Ovary (tissue), 9 donors: ENCODE measurements around the gene AKR1A1. TPM values are rescaled to one million over a fixed set of nuclear protein-coding genes. Genes with fewer than 3 reads are reported as not detected.

Experiments used
- DNase-seq, 5 donors: peaks; one replicate each; pipeline ENCODE4 v3.0.0-alpha.2; 2019 to 2020
- H3K27ac ChIP-seq, 2 donors: fragments of 200-600 bp; one replicate each; pipeline versions ENCODE4 v1.5.1 to v1.8.0; 2019 to 2022
- H3K27me3 ChIP-seq: fragments of 200-600 bp; one replicate; pipeline ENCODE4 v1.8.0; 2022
- H3K36me3 ChIP-seq: fragments of 200-600 bp; sonication (generic); one replicate; pipeline ENCODE4 v1.5.1; 2019
- H3K4me1 ChIP-seq: one replicate; pipeline ENCODE4 v1.8.1; 2013; ENCODE audit warnings: mild to moderate bottlenecking, moderate library complexity; ENCODE audit not compliant: insufficient read depth
- H3K4me3 ChIP-seq: fragments of 200-600 bp; sonication (generic); one replicate; pipeline ENCODE4 v1.5.1; 2017
- H3K9me3 ChIP-seq, 2 donors: fragments of 200-600 bp in 1 of 2; sonication (generic) in 1 of 2; one replicate each; pipeline versions ENCODE4 v1.5.1 to v1.8.1; 2013 to 2019; ENCODE audit warnings: mild to moderate bottlenecking in 1 of 2, moderate library complexity in 1 of 2
- EP300 ChIP-seq: sonication (generic); formaldehyde crosslinking; IDR thresholded peaks from one replicate; pipeline ENCODE4 v1.6.1; 2017; ENCODE audit warnings: antibody characterized with exemption
- POLR2A ChIP-seq: fragments of 450-650 bp; IDR thresholded peaks from one replicate; pipeline ENCODE4 v1.6.1; 2017; ENCODE audit warnings: antibody characterized with exemption, mild to moderate bottlenecking, moderate library complexity
- WGBS, 3 donors: extraction: QIAGEN DNeasy Blood & Tissue Kit in 1 of 3; methylation state at CpG; one replicate each; pipeline versions ENCODE4 v1.1.5 to v1.1.7; 2013 to 2017; 5-methylcytosine and 5-hydroxymethylcytosine counted together
- intact Hi-C, 4 donors: fragments of 100-400 bp; cut with DNase I; formaldehyde crosslinking; loops; one replicate each; pipeline versions ENCODE4 v1.11.0 to v1.15.1; 2022 to 2023
- polyA plus RNA-seq, 2 donors: library from polyadenylated mRNA; stranded (reverse); fragments of 200-250 nt in 1 of 2; fragments of 350-450 nt in 1 of 2; fragmentation: Illumina TruSeq in 1 of 2; extraction: RNeasy Lipid Tissue Mini Kit (QIAGEN cat#74804) in 1 of 2; gene quantifications; one replicate each; pipeline ENCODE4 v1.2.3, GENCODE V29; 2013 to 2014
- total RNA-seq, 7 donors: library from RNA; depleted of rRNA in 2 of 7; stranded (reverse); fragments of >200 nt in 2 of 7; fragmentation: NEBNext Ultra II Directional in 3 of 7; extraction: Animal tissue kit (Norgen Biotek cat#: 25700) in 3 of 7; gene quantifications; one replicate each; pipeline versions ENCODE4 v1.1.0 to v1.2.4, GENCODE V29; 2016 to 2023
- TF ChIP-seq, protein P1 (sequence below), 3 donors: fragments of 450-650 bp in 2 of 3; fragments of 200-600 bp in 1 of 3; IDR thresholded peaks; one replicate each; pipeline versions ENCODE4 v1.5.1 to v1.8.0; 2016 to 2022; ENCODE audit warnings: antibody characterized with exemption in 3 of 3, mild to moderate bottlenecking in 1 of 3
- donor health status: DM: no; HTN: no; CAD: no; lungs with moderate emphysema.
- donor health status: DM: no; HTN: no; CAD: no.
- donor health status: Bipolar disorder and iron deficiency.
- donor health status: DM: yes; HTN: yes; CAD: no.
- donor health status: DM: no; HTN: no; CAD: no.
- donor health status: DM: yes; HTN: yes; CAD: no.

The AKR1A1 gene
- total and polyA plus RNA-seq, 9 donors = 39.8 to 119 (median 88.3) TPM

DNA sequence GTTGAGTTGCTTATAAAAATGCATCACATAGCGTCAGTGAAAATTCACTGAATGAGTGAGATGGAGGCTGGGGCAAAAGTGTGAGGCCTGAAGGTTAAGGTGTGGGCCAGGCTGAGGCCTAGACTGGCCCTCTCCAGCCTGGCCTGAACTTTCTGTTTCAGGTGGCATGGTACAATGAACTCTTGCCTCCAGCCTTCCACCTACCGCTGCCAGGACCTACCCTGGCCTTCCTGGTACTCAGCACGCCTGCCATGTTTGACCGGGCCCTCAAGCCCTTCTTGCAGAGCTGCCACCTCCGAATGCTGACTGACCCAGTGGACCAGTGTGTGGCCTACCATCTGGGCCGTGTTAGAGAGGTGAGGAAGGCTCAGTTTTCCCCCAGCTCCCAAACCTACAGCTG lies 43.4 kb upstream of the AKR1A1 start:
- H3K27ac ChIP-seq = no peak overlapping the region
- TF ChIP-seq POLR2A = no peak
- no peaks in the 10 kb centered on the region for H3K27me3 ChIP-seq
- no peaks in the 10 kb centered on the region for H3K36me3 ChIP-seq
- no peaks in the 10 kb centered on the region for H3K9me3 ChIP-seq
- no peak overlapping the region for H3K4me3 ChIP-seq
- intact Hi-C loops = loop anchor here in 2 of 4 donors (5.0 to 10.0 kb wide), 2 partner anchors 55 to 58 kb away; no protein-coding TSS in a partner anchor
- no peak for DNase-seq
- 92 to 95% (median 92%) methylated on average over 6 of the region's 6 CpGs for WGBS, 3 donors
- H3K4me1 ChIP-seq = no peaks in the 10 kb centered on the region

DNA sequence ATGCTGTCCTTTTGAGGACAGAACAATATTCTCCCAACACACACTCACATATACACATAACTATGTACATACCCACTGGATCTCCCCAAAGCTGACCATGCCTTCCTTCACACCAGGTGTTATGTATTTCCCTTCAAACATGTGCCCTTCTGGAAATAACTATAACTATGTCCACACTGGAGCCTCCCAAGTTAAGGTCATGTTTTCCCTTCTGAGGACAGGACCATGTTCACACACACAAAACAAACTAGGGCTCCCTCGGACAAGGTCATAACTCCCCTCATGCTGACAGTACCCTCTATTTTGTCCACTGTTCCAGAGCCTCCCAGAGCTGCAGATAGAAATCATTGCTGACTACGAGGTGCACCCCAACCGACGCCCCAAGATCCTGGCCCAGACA lies 42.7 kb upstream of the AKR1A1 start:
- WGBS, 3 donors = 68 to 75% (median 71%) methylated on average over 4 of the region's 4 CpGs

DNA sequence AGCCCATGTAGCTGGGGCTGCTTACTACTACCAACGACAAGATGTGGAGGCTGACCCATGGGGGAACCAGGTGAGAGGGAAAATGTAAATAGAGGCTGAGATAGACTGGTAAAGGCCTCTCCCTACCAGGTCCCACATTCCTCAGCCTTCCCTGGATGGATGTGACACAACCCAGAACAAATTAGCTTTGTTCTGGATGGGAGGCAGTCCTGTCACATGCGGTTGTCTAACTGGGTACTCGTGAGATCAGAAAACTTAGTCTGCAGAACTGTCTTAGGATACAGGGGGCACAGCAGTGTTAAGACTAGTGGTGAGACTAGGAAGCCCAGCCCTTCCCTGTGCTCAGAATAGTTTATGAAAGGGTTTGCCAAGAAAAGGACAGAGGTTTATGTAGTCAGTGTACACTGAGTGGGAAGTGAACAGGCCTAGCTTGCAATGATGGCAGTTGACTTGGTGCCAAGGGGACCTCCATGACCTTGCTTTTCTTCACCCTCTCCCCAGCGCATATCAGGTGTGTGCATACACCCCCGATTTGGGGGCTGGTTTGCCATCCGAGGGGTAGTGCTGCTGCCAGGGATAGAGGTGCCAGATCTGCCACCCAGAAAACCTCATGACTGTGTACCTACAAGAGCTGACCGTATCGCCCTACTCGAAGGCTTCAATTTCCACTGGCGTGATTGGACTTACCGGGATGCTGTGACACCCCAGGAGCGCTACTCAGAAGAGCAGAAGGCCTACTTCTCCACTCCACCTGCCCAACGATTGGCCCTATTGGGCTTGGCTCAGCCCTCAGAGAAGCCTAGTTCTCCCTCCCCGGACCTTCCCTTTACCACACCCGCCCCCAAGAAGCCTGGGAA lies 42.1 kb upstream of the AKR1A1 start:
- Histone ChIP-seq H3K9me3 (no peaks in the 10 kb centered on the region), H3K27me3 (no peaks in the 10 kb centered on the region), H3K27ac (no peak overlapping the region), H3K4me3 (no peak overlapping the region), H3K4me1 (no peaks in the 10 kb centered on the region), H3K36me3 (no peaks in the 10 kb centered on the region)
- DNase-seq = no peak
- 69 to 79% (median 70%) methylated on average over 15 of the region's 15 CpGs for WGBS, 3 donors
- no peak for TF ChIP-seq EP300
- intact Hi-C loops = loop anchor here in 2 of 4 donors (5.0 to 10.0 kb wide), 2 partner anchors 54 to 56 kb away; no protein-coding TSS in a partner anchor

More for the DNA sequence above, 42.7 kb upstream of the AKR1A1 start:
- intact Hi-C loops = loop anchor here in 2 of 4 donors (5.0 to 10.0 kb wide), 2 partner anchors 54 to 57 kb away; no protein-coding TSS in a partner anchor
- TF ChIP-seq, protein P1, sequence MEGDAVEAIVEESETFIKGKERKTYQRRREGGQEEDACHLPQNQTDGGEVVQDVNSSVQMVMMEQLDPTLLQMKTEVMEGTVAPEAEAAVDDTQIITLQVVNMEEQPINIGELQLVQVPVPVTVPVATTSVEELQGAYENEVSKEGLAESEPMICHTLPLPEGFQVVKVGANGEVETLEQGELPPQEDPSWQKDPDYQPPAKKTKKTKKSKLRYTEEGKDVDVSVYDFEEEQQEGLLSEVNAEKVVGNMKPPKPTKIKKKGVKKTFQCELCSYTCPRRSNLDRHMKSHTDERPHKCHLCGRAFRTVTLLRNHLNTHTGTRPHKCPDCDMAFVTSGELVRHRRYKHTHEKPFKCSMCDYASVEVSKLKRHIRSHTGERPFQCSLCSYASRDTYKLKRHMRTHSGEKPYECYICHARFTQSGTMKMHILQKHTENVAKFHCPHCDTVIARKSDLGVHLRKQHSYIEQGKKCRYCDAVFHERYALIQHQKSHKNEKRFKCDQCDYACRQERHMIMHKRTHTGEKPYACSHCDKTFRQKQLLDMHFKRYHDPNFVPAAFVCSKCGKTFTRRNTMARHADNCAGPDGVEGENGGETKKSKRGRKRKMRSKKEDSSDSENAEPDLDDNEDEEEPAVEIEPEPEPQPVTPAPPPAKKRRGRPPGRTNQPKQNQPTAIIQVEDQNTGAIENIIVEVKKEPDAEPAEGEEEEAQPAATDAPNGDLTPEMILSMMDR (IDR thresholded peaks at IDR 0.05) = no peak
- no peak for TF ChIP-seq EP300
- no peak for TF ChIP-seq POLR2A
- no peaks in the 10 kb centered on the region for H3K9me3 ChIP-seq
- no peak overlapping the region for H3K4me3 ChIP-seq
- no peaks in the 10 kb centered on the region for H3K4me1 ChIP-seq
- H3K27me3 ChIP-seq = no peaks in the 10 kb centered on the region
- H3K36me3 ChIP-seq = no peaks in the 10 kb centered on the region
- no peak for DNase-seq
- no peak overlapping the region for H3K27ac ChIP-seq

DNA sequence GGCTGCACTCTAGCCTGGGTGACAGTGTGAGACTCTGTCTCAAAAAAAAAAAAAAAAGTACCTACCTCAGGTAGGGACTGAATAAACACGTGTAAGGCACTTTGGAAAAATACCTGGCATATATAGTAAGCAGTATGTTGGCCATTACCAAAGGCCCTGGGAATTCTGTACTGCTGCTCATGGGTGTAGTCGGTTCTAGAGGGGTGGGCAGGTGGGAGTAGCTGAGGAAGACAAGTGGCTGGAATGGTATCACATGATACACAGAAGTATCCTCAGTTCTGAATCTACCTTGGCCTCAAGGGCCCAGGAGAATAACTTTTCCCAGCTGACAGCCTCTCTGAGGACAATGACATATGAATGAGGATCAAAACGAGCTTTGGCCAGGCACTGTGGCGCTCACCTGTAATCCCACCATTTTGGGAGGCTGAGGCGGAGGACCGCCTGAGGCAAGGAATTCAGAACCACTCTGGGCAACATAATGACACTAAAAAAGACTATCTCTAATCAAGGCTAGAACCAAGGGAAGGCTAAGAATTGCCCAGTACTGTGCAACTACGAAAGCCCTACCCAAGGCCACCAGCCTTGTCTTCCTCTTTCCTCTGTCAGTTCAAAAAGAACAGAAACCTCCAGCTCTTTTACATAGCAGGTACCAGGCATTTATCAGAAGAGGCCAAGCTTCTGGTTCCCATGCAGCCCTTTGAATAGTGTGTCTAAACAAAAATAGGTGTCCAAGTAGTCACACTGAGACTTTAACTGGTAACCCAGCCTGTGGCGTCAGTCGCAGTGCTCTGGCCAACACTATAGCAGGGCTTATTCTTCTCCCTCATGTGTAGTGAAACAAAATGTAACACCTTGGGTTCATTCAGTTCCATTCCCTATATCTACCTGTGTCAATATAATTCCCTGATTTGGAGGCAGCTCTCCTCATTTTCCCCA lies 40.3 kb upstream of the AKR1A1 start:
- no peaks in the 10 kb centered on the region for H3K36me3 ChIP-seq
- no peaks in the 10 kb centered on the region for H3K4me1 ChIP-seq
- H3K4me3 ChIP-seq = no peak overlapping the region
- H3K27me3 ChIP-seq = no peaks in the 10 kb centered on the region
- H3K9me3 ChIP-seq = no peaks in the 10 kb centered on the region
- 60 to 67% (median 62%) methylated on average over 9 of the region's 9 CpGs for WGBS, 3 donors
- no peak for TF ChIP-seq POLR2A
- TF ChIP-seq, protein P1 (IDR thresholded peaks at IDR 0.05) = no peak
- TF ChIP-seq EP300 = no peak
- H3K27ac ChIP-seq = no peak overlapping the region
- intact Hi-C loops = no loop called here
- no peak for DNase-seq

DNA sequence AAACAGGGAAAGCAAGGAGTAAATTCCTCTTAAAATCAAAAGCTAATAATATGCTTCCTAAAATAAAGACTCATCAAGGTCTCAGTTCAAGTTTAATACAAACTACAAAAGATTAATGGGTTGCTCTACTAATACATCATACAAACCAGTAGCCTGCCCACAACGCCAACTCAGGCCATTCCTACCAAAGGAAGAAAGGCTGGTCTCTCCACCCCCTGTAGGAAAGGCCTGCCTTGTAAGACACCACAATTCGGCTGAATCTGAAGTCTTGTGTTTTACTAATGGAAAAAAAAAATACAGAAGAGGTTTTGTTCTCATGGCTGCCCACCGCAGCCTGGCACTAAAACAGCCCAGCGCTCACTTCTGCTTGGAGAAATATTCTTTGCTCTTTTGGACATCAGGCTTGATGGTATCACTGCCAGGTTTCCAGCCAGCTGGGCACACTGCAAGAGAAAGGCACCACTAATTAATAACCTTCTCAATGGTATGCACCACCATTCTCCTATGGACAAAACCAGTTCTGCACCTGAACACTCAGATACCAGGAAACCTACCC lies 39.6 kb upstream of the AKR1A1 start:
- Histone ChIP-seq H3K36me3 (no peaks in the 10 kb centered on the region), H3K4me1 (no peaks in the 10 kb centered on the region), H3K4me3 (no peak overlapping the region), H3K27ac (no peak overlapping the region), H3K27me3 (no peaks in the 10 kb centered on the region), H3K9me3 (no peaks in the 10 kb centered on the region)
- WGBS, 3 donors = 83 to 90% (median 88%) methylated on average over 4 of the region's 4 CpGs
- DNase-seq = no peak
- intact Hi-C loops = no loop called here
- TF ChIP-seq POLR2A = no peak
- TF ChIP-seq EP300 = no peak
- TF ChIP-seq, protein P1 (IDR thresholded peaks at IDR 0.05) = no peak
